Measurements from ENCODE around the gene PRDX3.

DNA sequence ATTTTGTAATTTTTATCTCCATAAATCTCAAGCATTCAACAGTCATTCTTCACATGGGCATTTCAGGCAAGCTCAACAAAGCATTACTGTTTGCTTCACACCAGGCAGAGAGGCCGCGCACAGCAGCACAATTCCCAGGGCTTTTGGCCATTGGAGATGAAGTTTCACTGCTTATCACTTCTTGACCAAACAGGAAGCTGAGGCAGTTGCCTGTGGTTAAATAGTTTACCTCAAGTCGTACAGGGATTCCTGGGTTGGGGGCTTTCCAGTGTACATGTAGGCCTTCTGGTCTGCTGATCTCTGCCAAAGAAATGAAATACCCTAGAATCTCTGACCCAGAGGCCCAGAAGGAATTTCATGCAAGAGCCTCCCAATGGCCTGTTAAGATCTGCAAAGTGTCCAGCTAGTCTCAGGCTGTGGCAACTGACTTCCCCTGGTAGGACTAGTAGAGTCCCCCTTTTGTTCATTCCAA, 11.2 kb upstream of the PRDX3 start:
- TF ChIP-seq EZH2 (optimal IDR thresholded peaks at IDR 0.05; ENCODE audit: low read depth, low read length) (no peak), EZH2phosphoT487 (IDR thresholded peaks at IDR 0.05; ENCODE audit: low read length) (no peak)
- TF ChIP-seq, protein P1, sequence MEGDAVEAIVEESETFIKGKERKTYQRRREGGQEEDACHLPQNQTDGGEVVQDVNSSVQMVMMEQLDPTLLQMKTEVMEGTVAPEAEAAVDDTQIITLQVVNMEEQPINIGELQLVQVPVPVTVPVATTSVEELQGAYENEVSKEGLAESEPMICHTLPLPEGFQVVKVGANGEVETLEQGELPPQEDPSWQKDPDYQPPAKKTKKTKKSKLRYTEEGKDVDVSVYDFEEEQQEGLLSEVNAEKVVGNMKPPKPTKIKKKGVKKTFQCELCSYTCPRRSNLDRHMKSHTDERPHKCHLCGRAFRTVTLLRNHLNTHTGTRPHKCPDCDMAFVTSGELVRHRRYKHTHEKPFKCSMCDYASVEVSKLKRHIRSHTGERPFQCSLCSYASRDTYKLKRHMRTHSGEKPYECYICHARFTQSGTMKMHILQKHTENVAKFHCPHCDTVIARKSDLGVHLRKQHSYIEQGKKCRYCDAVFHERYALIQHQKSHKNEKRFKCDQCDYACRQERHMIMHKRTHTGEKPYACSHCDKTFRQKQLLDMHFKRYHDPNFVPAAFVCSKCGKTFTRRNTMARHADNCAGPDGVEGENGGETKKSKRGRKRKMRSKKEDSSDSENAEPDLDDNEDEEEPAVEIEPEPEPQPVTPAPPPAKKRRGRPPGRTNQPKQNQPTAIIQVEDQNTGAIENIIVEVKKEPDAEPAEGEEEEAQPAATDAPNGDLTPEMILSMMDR (IDR thresholded peaks at IDR 0.05; ENCODE audit: low read length): no peak

All from MM.1S (cell line).